DMS53 treated with DMSO at 0.1 percent for 48 hours (cell line): Measurements from ENCODE around the gene DDR2.
"Not testable (repeated sequence)": the region's sequence is repeated elsewhere in the genome, so short reads cannot be mapped to it uniquely, and the experiment has no call there.

ENCODE experiments used
- DNase-seq: peaks from one replicate; lab custom pipeline; 2025; ENCODE audit not compliant: unreplicated experiment; lab: John Stamatoyannopoulos, UW

DDR2 gene

GRCh38 chr1:162719678-162720077, 87.4 kb downstream of the DDR2 start:
- no peak for DNase-seq

GRCh38 chr1:162720996-162721395, 88.7 kb downstream of the DDR2 start:
- no peak for DNase-seq

GRCh38 chr1:162721471-162721870, 89.2 kb downstream of the DDR2 start:
- DNase-seq = no peak

GRCh38 chr1:162722036-162722435, 89.8 kb downstream of the DDR2 start:
- DNase-seq = no peak

GRCh38 chr1:162724583-162725120, 92.4 kb downstream of the DDR2 start:
- no peak for DNase-seq

- no peak for DNase-seq
Measured at GRCh38 chr1:162725301-162725837, 93.1 kb downstream of the DDR2 start.

GRCh38 chr1:162726555-162726954, 94.3 kb downstream of the DDR2 start:
- no peak for DNase-seq

GRCh38 chr1:162727493-162727892, 95.2 kb downstream of the DDR2 start:
- DNase-seq = not testable (repeated sequence)

GRCh38 chr1:162728573-162728972, 96.3 kb downstream of the DDR2 start:
- DNase-seq = no peak

- DNase-seq = not testable (repeated sequence)
Measured at GRCh38 chr1:162729195-162729774, 97.0 kb downstream of the DDR2 start.

GRCh38 chr1:162732094-162732493, 99.8 kb downstream of the DDR2 start:
- no peak for DNase-seq

- DNase-seq = no peak
Measured at GRCh38 chr1:162732566-162733335, 100.5 kb downstream of the DDR2 start.

GRCh38 chr1:162733336-162733590, 101.0 kb downstream of the DDR2 start:
- DNase-seq = no peak

GRCh38 chr1:162734047-162734446, 101.8 kb downstream of the DDR2 start:
- no peak for DNase-seq

GRCh38 chr1:162736184-162736583, 103.9 kb downstream of the DDR2 start:
- no peak for DNase-seq

- no peak for DNase-seq
Measured at GRCh38 chr1:162736633-162737067, 104.4 kb downstream of the DDR2 start.

- no peak for DNase-seq
Measured at GRCh38 chr1:162740755-162741154, 108.5 kb downstream of the DDR2 start.

GRCh38 chr1:162741574-162741973, 109.3 kb downstream of the DDR2 start:
- no peak for DNase-seq

- not testable (repeated sequence) for DNase-seq
Measured at GRCh38 chr1:162746264-162746942, 114.1 kb downstream of the DDR2 start.

GRCh38 chr1:162753001-162753658, 120.9 kb downstream of the DDR2 start:
- DNase-seq = no peak

GRCh38 chr1:162753998-162754585, 121.8 kb downstream of the DDR2 start:
- DNase-seq = no peak
